CD14-positive monocyte (primary cell): Measurements from ENCODE around the gene GNA12. TPM values are rescaled to one million over a fixed set of nuclear protein-coding genes. Genes with fewer than 3 reads are reported as not detected.

Experiments
- DNase-seq, 3 donors: peaks; one replicate each; pipeline ENCODE4 v3.0.0-alpha.2; 2011 to 2022
- H2AFZ ChIP-seq: 2 replicates; pipeline ENCODE4 v1.6.0; 2012; ENCODE audit warnings: mild to moderate bottlenecking, low read depth, low read length, inconsistent platforms; ENCODE audit not compliant: insufficient read depth, poor library complexity, severe bottlenecking
- H3K27ac ChIP-seq, 2 donors: 1 replicate in 1 of 2; 2 replicates in 1 of 2; pipeline ENCODE4 v1.5.1; 2012 to 2013; ENCODE audit warnings: low read length in 2 of 2, control low read depth in 1 of 2, inconsistent platforms in 1 of 2, low read depth in 1 of 2, mild to moderate bottlenecking in 1 of 2
- H3K27me3 ChIP-seq, 2 donors: one replicate each; pipeline versions ENCODE4 v1.6.0 to v1.6.1; 2011 to 2013; ENCODE audit warnings: low read length in 2 of 2; ENCODE audit not compliant: control insufficient read depth in 2 of 2, insufficient read depth in 2 of 2
- H3K36me3 ChIP-seq, 2 donors: replicated peaks in 1 of 2; 1 replicate in 1 of 2; 2 replicates in 1 of 2; pipeline versions ENCODE4 v1.5.1 to v1.6.1; 2012 to 2013; ENCODE audit warnings: low read length in 2 of 2, control low read depth in 1 of 2, inconsistent platforms in 1 of 2, mild to moderate bottlenecking in 1 of 2; ENCODE audit not compliant: insufficient read depth in 2 of 2, control insufficient read depth in 1 of 2
- H3K4me1 ChIP-seq, 2 donors: 1 replicate in 1 of 2; 2 replicates in 1 of 2; pipeline versions ENCODE4 v1.5.1 to v1.6.1; 2012 to 2013; ENCODE audit warnings: low read length in 2 of 2, control low read depth in 1 of 2, inconsistent platforms in 1 of 2, mild to moderate bottlenecking in 1 of 2, moderate library complexity in 1 of 2; ENCODE audit not compliant: insufficient read depth in 2 of 2, control insufficient read depth in 1 of 2
- H3K4me2 ChIP-seq: replicated peaks from 2 replicates; pipeline ENCODE3; 2012; ENCODE audit warnings: low read length, moderate library complexity, mild to moderate bottlenecking; ENCODE audit not compliant: poor library complexity, severe bottlenecking; ENCODE audit errors: extremely low read depth
- H3K4me3 ChIP-seq, 3 experiments: fragments of 200-600 bp in 1 of 3; sonication (generic) in 1 of 3; replicated peaks in 1 of 3; 1 replicate in 2 of 3; 2 replicates in 1 of 3; pipeline ENCODE4 v1.5.1; 2011 to 2013; ENCODE audit warnings: low read length in 3 of 3, mild to moderate bottlenecking in 3 of 3, control low read depth in 2 of 3, low read depth in 2 of 3, inconsistent platforms in 1 of 3, moderate library complexity in 1 of 3
- H3K79me2 ChIP-seq: 2 replicates; pipeline ENCODE4 v1.6.0; 2012; ENCODE audit warnings: mild to moderate bottlenecking, control low read depth, inconsistent platforms, low read length, moderate library complexity; ENCODE audit not compliant: insufficient read depth
- H3K9ac ChIP-seq: 2 replicates; pipeline ENCODE4 v1.6.0; 2017; ENCODE audit warnings: low read length, mild to moderate bottlenecking; ENCODE audit not compliant: insufficient read depth, poor library complexity, severe bottlenecking
- H3K9me3 ChIP-seq, 2 donors: replicated peaks in 1 of 2; 1 replicate in 1 of 2; 2 replicates in 1 of 2; pipeline versions ENCODE4 v1.5.1 to v1.6.1; 2012 to 2013; ENCODE audit warnings: low read length in 2 of 2, control low read depth in 1 of 2; ENCODE audit not compliant: control insufficient read depth in 1 of 2, insufficient read depth in 1 of 2
- H4K20me1 ChIP-seq: 2 replicates; pipeline ENCODE4 v1.6.0; 2012; ENCODE audit warnings: mild to moderate bottlenecking, low read length, control low read depth, moderate library complexity; ENCODE audit not compliant: insufficient read depth
- H3K27ac Mint-ChIP-seq, 7 donors: one replicate each; pipeline ENCODE4 v1.8.0; 2020; ENCODE audit warnings: mild to moderate bottlenecking in 7 of 7, mixed read lengths in 7 of 7, moderate library complexity in 6 of 7, inconsistent platforms in 2 of 7
- H3K27me3 Mint-ChIP-seq, 3 donors: one replicate each; pipeline ENCODE4 v1.8.0; 2021 to 2022; ENCODE audit warnings: low read depth in 3 of 3, mild to moderate bottlenecking in 3 of 3, mixed read lengths in 3 of 3, moderate library complexity in 3 of 3, inconsistent platforms in 1 of 3
- H3K36me3 Mint-ChIP-seq, 2 donors: one replicate each; pipeline ENCODE4 v1.8.0; 2020; ENCODE audit warnings: mixed read lengths in 2 of 2, inconsistent platforms in 1 of 2, mild to moderate bottlenecking in 1 of 2
- H3K4me1 Mint-ChIP-seq: one replicate; pipeline ENCODE4 v1.8.0; 2020; ENCODE audit warnings: mild to moderate bottlenecking, mixed read lengths
- H3K4me3 Mint-ChIP-seq, 2 donors: one replicate each; pipeline ENCODE4 v1.8.0; 2020; ENCODE audit warnings: mild to moderate bottlenecking in 2 of 2, mixed read lengths in 2 of 2, moderate library complexity in 1 of 2
- H3K9me3 Mint-ChIP-seq, 7 donors: one replicate each; pipeline ENCODE4 v1.8.0; 2020 to 2022; ENCODE audit warnings: mixed read lengths in 7 of 7, mild to moderate bottlenecking in 6 of 7, moderate library complexity in 6 of 7, inconsistent platforms in 2 of 7
- CTCF ChIP-seq: fragments of 200-600 bp; IDR thresholded peaks from one replicate; pipeline ENCODE4 v1.8.0; 2022; ENCODE audit warnings: antibody characterized with exemption, mild to moderate bottlenecking
- WGBS: methylation state at CpG from one replicate; pipeline ENCODE4 v1.1.5; 2013; ENCODE audit warnings: missing lambda C conversion rate; ENCODE audit not compliant: insufficient coverage; 5-methylcytosine and 5-hydroxymethylcytosine counted together
- intact Hi-C, 2 donors: fragments of 100-400 bp; cut with micrococcal nuclease; formaldehyde crosslinking; loops; one replicate each; pipeline versions ENCODE4 v1.15.0 to v1.15.1; 2023
- polyA plus RNA-seq, 3 donors: library from polyadenylated mRNA; depleted of rRNA in 1 of 3; unstranded in 2 of 3; stranded (reverse) in 1 of 3; fragments of 300-500 nt in 2 of 3; fragments of >200 nt in 1 of 3; fragmentation: Illumina TruSeq in 2 of 3; gene quantifications; 1 replicate in 2 of 3; 2 replicates in 1 of 3; pipeline ENCODE4 v1.2.3, GENCODE V29; 2012 to 2021

Gene GNA12
- polyA plus RNA-seq, 3 donors = 3.4 to 25.9 (median 10.6) TPM

GRCh38 chr7:2736411-2736914 lies 107.6 kb downstream of the GNA12 start:
- Mint-ChIP-seq H3K9me3 (peaks cover 0 to 9% (median 3%) of the 10 kb centered on the region in 7 donors), H3K4me3 (peak overlapping the region in 1 of 2 donors; percentile 59), H3K4me1 (peaks cover 67% of the 10 kb centered on the region), H3K27me3 (peaks cover 0 to 10% (median 3%) of the 10 kb centered on the region in 3 donors), H3K27ac (peak overlapping the region; percentile 49 to 84 (median 78)), H3K36me3 (peaks cover 43 to 47% of the 10 kb centered on the region in 2 donors)
- H3K27ac ChIP-seq = no peak overlapping the region
- no peak overlapping the region for H2AFZ ChIP-seq
- H3K4me3 ChIP-seq = no peak overlapping the region
- no peak overlapping the region for H3K4me2 ChIP-seq
- no peak overlapping the region for H3K9ac ChIP-seq
- H3K4me1 ChIP-seq = peaks cover 65 to 66% of the 10 kb centered on the region in 2 donors
- peak in 1 of 3 donors; percentile 6 for DNase-seq
- peaks cover 1 to 2% of the 10 kb centered on the region in 2 donors for H3K36me3 ChIP-seq
- H3K9me3 ChIP-seq = no peaks in the 10 kb centered on the region
- H3K79me2 ChIP-seq = peaks cover 10% of the 10 kb centered on the region
- H4K20me1 ChIP-seq = no peaks in the 10 kb centered on the region
- no peaks in the 10 kb centered on the region for H3K27me3 ChIP-seq
- WGBS = 41% methylated on average over 16 of the region's 17 CpGs
- intact Hi-C loops = loop anchor here (5.0 to 10.0 kb wide), 3 partner anchors 36 to 126 kb away; partner anchors contain the start of gene GNA12 (in 1 of the 2)
- TF ChIP-seq CTCF = no peak

GRCh38 chr7:2735744-2736143 lies 108.4 kb downstream of the GNA12 start:
- peaks cover 10% of the 10 kb centered on the region for H3K79me2 ChIP-seq
- WGBS = 86% methylated on average over 7 of the region's 13 CpGs
- H3K27me3 ChIP-seq = no peaks in the 10 kb centered on the region
- intact Hi-C loops = loop anchor here (5.0 to 10.0 kb wide), 3 partner anchors 37 to 127 kb away; partner anchors contain the start of gene GNA12 (in 1 of the 2)
- Mint-ChIP-seq H3K9me3 (peaks cover 0 to 9% (median 3%) of the 10 kb centered on the region in 7 donors), H3K4me1 (peaks cover 67% of the 10 kb centered on the region), H3K36me3 (peaks cover 51 to 55% of the 10 kb centered on the region in 2 donors), H3K27ac (peak overlapping the region in 6 of 7 donors; percentile 77 to 95 (median 90)), H3K4me3 (peak overlapping the region; percentile 24 to 83), H3K27me3 (peaks cover 0 to 10% (median 3%) of the 10 kb centered on the region in 3 donors)
- H3K27ac ChIP-seq = peak overlapping the region; percentile 76 to 80
- no peak for DNase-seq
- H3K36me3 ChIP-seq = peaks cover 8 to 9% of the 10 kb centered on the region in 2 donors
- no peaks in the 10 kb centered on the region for H3K9me3 ChIP-seq
- no peak overlapping the region for H3K4me2 ChIP-seq
- no peak overlapping the region for H3K4me3 ChIP-seq
- no peak for TF ChIP-seq CTCF
- no peaks in the 10 kb centered on the region for H4K20me1 ChIP-seq
- H3K4me1 ChIP-seq = peaks cover 68 to 70% of the 10 kb centered on the region in 2 donors
- no peak overlapping the region for H3K9ac ChIP-seq
- no peak overlapping the region for H2AFZ ChIP-seq
